NK-92 (cell line): Measurements from ENCODE around the gene COL11A2.
"Not testable (repeated sequence)": the region's sequence is repeated elsewhere in the genome, so short reads cannot be mapped to it uniquely, and the experiment has no call there.

Experiments used
- DNase-seq: peaks from one replicate; lab custom pipeline; 2025; ENCODE audit not compliant: unreplicated experiment; lab: John Stamatoyannopoulos, UW

The COL11A2 gene

GRCh38 chr6:33160096-33160495 is 32.2 kb downstream of the COL11A2 start:
- DNase-seq: no peak

GRCh38 chr6:33156964-33157363 is 35.3 kb downstream of the COL11A2 start:
- no peak for DNase-seq

GRCh38 chr6:33156561-33156960 is 35.7 kb downstream of the COL11A2 start:
- no peak for DNase-seq

- no peak for DNase-seq
Measured at GRCh38 chr6:33154349-33154748, 37.9 kb downstream of the COL11A2 start.

- no peak for DNase-seq
Measured at GRCh38 chr6:33151050-33151449, 41.2 kb downstream of the COL11A2 start.

GRCh38 chr6:33150560-33150959 is 41.7 kb downstream of the COL11A2 start:
- DNase-seq: not testable (repeated sequence)

GRCh38 chr6:33147807-33148666 is 44.2 kb downstream of the COL11A2 start:
- no peak for DNase-seq

DNA sequence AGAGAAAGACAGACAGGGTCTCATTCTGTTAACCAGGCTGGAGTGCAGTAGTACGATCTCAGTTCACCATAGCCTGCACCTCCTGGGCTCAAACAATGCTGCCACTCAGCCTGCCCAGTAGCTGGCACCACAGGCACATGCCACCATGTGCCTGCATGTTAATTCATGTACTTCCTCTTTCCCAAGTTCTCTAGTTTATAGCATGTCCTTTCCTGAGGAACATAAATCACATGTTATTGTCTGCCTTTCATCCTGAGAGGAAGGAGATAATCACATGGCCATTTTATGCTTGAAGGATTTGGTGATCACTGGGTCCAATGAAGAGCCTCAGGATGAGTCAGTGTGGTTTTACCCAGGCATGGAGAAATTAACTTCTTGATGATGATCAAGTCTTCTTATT is 47.9 kb downstream of the COL11A2 start:
- no peak for DNase-seq

DNA sequence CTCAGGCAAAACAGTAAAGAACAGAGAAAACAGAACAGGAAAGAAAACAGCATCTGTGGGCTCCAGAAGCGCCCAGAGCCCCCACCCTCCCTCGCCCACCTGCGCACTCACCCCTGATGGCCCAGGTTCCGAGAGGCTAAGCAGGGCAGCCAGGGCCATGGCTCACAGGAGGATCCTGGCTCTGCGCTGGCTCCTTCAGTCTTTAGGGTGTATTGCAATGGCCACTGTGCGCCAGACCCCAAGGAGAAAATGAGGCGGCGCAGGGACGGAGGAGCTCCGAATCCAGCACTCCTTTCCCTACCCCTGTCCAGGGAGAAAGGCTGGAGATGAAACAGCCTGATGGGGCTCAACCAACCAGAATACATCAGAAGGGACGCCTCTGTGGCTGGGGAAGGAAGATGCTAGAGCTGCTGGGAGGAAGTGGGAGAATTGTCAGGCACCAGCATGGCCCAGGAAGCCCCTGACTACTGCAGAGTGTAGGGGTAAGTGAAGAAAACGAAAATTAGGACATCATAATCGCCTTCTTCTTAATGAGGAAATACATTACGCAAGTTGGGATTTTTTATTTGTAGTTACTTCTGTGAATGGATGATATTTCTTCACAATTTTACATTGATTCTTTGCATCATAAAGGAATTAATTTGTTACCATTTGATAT is 49.0 kb downstream of the COL11A2 start:
- DNase-seq: no peak

GRCh38 chr6:33142501-33143070 is 49.7 kb downstream of the COL11A2 start:
- no peak for DNase-seq

- DNase-seq: no peak
Measured at GRCh38 chr6:33140556-33140955, 51.7 kb downstream of the COL11A2 start.

DNA sequence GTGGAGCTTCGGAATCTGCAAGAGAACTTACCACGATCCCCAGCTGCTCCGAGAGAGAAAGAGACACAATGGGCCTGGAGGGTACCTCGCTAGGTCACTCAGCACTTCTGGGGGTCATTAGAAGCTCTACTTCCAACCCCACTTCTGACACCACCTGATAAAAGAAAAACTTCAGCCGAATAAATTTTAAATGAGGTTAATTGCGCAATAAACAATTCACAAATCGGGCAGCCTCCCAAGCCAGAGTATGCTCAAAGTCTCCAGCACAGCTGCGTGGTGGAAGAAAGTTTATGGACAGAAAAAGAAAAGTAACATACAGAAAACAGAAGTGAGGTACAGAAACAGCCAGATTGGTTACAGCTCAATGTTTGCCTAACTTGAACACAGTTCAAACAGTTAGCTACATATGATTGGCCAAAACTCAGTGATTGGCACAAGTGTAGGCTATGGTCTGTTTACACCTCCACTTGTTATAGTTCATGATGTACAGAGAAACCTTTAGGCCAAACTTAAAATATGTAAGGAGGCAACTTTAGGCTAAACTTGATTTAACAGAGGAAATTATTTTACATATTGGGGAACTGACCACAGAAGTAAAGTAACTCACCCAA is 52.6 kb downstream of the COL11A2 start:
- DNase-seq: no peak

DNA sequence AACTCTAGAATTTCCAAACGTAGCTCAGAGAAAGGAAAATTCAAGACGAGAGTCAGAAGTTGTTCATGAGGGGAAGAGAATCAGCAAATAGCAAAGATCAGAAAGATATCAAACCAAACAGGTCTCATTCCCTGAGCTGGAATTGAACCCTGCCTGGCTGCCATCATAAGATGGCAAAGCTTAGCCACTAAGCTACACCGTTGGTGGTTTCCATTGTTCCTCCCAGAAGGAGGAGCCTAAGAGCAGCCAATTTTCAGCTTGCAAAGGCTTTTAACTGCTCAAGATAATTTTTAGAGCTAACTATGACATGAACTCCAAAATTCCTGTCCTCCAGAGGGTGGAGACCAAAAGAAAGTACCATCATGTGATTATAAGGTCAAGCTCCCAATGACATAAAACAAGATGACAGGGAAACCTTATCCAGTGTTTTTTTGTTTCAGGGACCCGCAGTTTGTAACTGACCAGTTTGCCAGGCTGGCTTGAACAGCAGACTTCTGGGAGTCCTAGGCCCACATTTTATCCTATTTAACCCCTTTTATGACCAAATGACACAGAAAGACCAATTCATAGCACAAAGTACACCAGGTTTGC is 55.9 kb downstream of the COL11A2 start:
- no peak for DNase-seq

DNA sequence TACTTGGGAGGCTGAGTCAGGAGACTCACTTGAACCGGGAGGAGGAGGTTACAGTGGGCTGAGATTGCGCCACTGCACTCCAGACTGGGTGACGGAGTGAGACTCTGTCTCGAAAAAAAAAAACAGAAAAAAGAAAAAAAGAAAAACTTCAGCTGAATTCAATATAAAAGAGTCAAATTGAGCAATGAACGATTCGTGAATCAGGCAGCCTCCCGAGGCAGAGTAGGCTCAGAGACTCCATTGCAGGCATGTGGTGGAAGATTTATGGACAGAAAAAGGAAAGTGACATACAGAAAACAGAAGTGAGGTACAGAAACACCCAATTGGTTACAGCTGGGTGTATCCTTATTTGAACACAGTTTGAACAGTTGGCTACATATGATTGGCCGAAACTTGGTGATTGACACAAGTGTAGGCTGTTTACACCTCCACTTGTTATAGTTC is 60.2 kb downstream of the COL11A2 start:
- no peak for DNase-seq

DNA sequence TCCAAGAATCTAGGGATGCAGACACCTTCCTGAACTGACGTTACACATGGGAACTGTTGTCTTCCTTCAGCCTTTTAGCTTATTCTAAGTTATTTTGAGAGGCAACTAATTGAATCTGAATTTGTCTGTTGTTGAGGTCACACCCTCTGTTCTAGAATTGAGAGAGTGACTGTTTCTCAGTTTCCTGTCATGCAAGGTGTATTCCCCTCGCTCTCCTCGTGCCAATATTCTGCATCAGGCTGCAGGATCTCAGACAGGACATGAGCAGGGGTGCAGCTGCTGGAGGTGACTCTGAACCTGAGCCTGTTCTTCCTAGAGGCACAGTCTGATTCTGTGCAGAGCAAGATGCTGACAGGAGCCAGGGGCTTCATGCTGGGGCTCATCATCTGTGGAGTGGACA is 63.9 kb downstream of the COL11A2 start:
- DNase-seq: no peak

DNA sequence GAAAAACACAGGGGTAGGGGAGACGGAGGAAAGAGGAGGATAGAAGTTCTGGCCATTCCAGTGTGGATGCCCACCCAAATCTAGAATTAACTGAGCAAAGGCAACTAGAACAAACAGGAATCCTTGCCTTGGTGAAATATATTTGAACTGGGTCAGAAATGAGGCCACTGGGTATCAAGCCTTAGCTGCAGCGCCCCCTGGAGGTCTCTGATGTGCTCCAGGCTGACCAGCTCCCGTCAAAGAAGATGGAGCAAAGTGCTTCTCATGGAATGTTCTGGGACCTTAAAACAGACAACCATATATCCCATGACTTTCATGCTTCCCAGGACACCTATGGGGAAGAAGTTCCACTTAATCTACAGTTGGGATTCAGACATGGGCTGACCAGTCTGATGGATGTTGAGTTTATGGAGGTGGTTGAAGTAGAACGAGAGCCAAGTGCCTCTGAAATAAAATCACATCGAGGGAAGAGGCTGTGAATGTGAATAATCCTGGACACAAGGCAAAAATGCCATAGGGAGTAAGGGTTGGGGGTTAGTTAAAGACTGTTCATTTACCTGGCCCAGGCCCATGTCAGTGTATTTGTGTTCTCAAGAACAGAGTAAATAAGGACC is 66.1 kb downstream of the COL11A2 start:
- DNase-seq: no peak

GRCh38 chr6:33124947-33125346 is 67.3 kb downstream of the COL11A2 start:
- no peak for DNase-seq

DNA sequence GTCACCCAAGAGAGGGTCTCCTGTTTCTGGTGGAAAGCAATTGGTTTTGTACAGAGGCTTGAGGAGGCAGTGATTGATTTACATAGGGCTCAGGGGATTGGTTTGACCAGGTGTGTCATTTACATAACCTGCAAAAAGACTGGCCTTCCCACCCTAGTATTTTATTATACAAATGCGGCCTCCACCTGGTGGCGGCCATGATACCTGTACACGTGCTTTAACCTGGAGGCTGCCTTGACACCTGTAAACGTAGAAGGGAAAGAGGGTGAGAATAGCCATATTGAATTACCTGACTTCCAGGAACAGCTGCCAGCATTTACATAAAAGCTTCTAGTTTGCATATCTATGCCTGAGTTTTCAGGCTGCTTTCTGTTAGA is 67.8 kb downstream of the COL11A2 start:
- DNase-seq: no peak

- no peak for DNase-seq
Measured at GRCh38 chr6:33123732-33124524, 68.3 kb downstream of the COL11A2 start.

DNA sequence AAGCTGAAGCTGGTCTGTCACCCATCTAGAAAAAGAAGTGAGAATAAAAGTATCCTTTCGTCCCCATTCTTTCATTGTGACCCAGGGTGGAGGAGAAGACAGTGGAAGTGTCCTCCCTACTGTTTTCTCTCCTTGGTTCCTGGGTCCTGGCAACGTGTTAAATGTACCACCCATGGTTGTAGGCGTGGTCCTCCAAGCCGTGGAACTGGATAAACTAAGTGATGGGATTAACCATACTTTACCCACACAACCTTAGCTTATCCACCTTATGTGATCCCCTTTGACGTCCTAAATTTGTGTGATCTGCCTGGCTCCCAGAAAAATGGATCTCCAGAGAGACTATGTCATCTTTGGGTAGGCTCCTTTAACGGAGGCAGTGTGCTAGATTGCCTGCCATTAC is 69.1 kb downstream of the COL11A2 start:
- DNase-seq: no peak
